WTC11 (cell line): ENCODE measurements around the gene SMURF1.

ENCODE experiments used
- CTCF ChIP-seq: fragments of 200-600 bp; IDR thresholded peaks from 2 replicates; pipeline ENCODE4 v1.8.0; 2022; ENCODE audit warnings: antibody characterized with exemption
- JUN ChIP-seq: sonication (generic); formaldehyde crosslinking; IDR thresholded peaks from 2 replicates; pipeline ENCODE4 v1.8.0; 2023; ENCODE audit warnings: mild to moderate bottlenecking, missing genetic modification reagents

- TF ChIP-seq CTCF: no peak
- TF ChIP-seq JUN: no peak
These were observed 40.8 kb upstream of the SMURF1 start for GRCh38 chr7:99184532-99185218.
